Activated CD4-positive, alpha-beta memory T cell treated with anti-CD3 and anti-CD28 coated beads, Interleukin-2, amount 10 ng/mL, durations not matched to agents 7 days and 5 days (primary cell): ENCODE measurements around the gene MBLAC1. TPM values are rescaled to one million over a fixed set of nuclear protein-coding genes. Genes with fewer than 3 reads are reported as not detected.

Experiments used
- CTCF ChIA-PET: fragments of 350-600 bp; sonication (Branson Sonifier 250); formaldehyde crosslinking; loops from one replicate; lab custom pipeline; 2021; ENCODE audit warnings: antibody characterized with exemption, inconsistent platforms; lab: Charles Lee
- POLR2A ChIA-PET: fragments of 350-600 bp; sonication (Branson Sonifier 250); formaldehyde crosslinking; loops from one replicate; lab custom pipeline; 2021; ENCODE audit warnings: antibody characterized with exemption; lab: Charles Lee
- DNase-seq: peaks from one replicate; pipeline ENCODE4 v3.0.0-alpha.2; 2020
- H3K27ac Mint-ChIP-seq: one replicate; pipeline ENCODE4 v1.8.0; 2021; ENCODE audit warnings: mild to moderate bottlenecking, mixed read lengths
- H3K27me3 Mint-ChIP-seq: one replicate; pipeline ENCODE4 v1.8.0; 2021; ENCODE audit warnings: mixed read lengths
- H3K36me3 Mint-ChIP-seq: one replicate; pipeline ENCODE4 v1.8.0; 2021; ENCODE audit warnings: low read depth, mixed read lengths
- H3K4me1 Mint-ChIP-seq: one replicate; pipeline ENCODE4 v1.8.0; 2021; ENCODE audit warnings: mixed read lengths
- H3K4me3 Mint-ChIP-seq: one replicate; pipeline ENCODE4 v1.8.0; 2021; ENCODE audit warnings: mild to moderate bottlenecking, mixed read lengths
- H3K9me3 Mint-ChIP-seq: one replicate; pipeline ENCODE4 v1.8.0; 2021; ENCODE audit warnings: mixed read lengths
- total RNA-seq, 2 experiments: library from RNA; stranded (reverse); gene quantifications; one replicate each; pipeline ENCODE4 v1.2.3, GENCODE V29; 2021

MBLAC1 gene, protein sequence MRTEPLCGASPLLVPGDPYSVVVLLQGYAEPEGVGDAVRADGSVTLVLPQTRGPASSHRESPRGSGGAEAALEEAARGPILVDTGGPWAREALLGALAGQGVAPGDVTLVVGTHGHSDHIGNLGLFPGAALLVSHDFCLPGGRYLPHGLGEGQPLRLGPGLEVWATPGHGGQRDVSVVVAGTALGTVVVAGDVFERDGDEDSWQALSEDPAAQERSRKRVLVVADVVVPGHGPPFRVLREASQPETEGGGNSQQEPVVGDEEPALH
- 1 to 10 TPM; 3.4 to 4.1 TPM for total RNA-seq

GRCh38 chr7:100126931-100127865, at the start of gene MBLAC1:
Gene MBLAC1, plus strand, starts transcription at chr7:100126967. Its CDS starts 429 bp downstream, at chr7:100127396.
- H3K4me3 Mint-ChIP-seq, result peak within 1 kb of the TSS; percentile 100
- H3K4me1 Mint-ChIP-seq, result peaks cover 37% of the 10 kb centered on the region
- POLR2A ChIA-PET, result interaction anchor here (0.7 to 5.8 kb wide), 20 partner anchors 11 to 579 kb away, joined by 3 to 81 read pairs (median 5); partner anchors contain the start of genes AP4M1, COPS6, MCM7 and MEPCE
- peak within 1 kb of the TSS; percentile 100 for H3K27ac Mint-ChIP-seq
- peak; percentile 92 for DNase-seq
- H3K27me3 Mint-ChIP-seq, result no peaks in the 10 kb centered on the region
- peaks cover 29% of the 10 kb centered on the region for H3K36me3 Mint-ChIP-seq
- no peaks in the 10 kb centered on the region for H3K9me3 Mint-ChIP-seq
- CTCF ChIA-PET, result interaction anchor here (0.8 to 2.1 kb wide), 3 partner anchors 21 to 318 kb away, joined by 3 to 5 read pairs (median 4); partner anchors contain the start of gene LAMTOR4

DNA sequence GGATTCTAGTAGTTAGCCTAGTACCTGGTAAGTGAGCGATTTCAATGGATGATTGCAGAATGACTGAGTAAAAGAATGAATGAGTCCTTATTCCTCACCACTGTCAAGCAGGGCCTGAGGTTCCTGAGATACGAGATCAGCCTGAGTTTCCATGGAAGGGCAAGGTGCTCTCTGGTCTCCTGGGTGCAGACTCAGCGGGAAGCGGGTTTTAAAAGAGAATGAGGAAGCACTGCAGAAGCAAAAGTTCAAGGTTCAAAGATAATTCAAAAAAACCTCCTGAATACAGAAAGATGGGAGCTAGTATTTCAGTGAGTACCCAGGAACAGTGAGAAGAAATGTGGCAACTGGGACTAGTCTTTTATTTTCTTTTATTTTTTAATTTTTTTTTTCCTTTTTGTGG, 49.6 kb upstream of the MBLAC1 start:
- Mint-ChIP-seq H3K27me3 (no peaks in the 10 kb centered on the region), H3K4me3 (no peak overlapping the region), H3K36me3 (peaks cover 75% of the 10 kb centered on the region), H3K27ac (no peak overlapping the region), H3K4me1 (peaks cover 26% of the 10 kb centered on the region), H3K9me3 (peaks cover 21% of the 10 kb centered on the region)
- no peak for DNase-seq
- POLR2A ChIA-PET, result no interaction called here
- CTCF ChIA-PET, result interaction anchor here (0.6 kb wide), 1 partner anchor 8 kb away, joined by 3 read pairs; no protein-coding TSS in a partner anchor

DNA sequence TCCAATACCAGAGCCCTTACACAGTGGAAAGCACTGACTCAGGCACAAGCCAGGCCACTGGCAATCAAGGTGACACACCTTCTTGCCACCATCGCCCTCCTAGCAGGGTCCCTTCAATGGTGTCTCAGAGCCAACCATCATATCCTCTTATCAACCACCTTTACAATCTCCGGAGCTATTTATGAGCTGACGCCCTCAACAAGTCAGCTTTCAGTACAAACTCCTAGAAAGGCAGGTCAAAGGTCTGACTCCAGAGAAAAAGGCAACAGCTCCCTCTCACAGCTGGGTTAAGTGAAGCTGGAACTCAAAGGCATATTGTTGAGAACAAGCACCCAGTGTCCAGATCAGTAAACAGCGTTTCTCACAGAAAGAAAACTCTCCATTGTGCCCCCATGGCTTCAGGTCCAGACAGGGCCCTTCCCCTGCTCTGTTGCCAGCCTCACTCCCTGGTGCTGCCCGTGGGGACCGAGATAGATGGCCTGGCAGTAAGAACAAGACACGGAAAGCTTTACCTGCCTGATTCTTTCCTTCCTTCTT, 47.7 kb upstream of the MBLAC1 start:
- Mint-ChIP-seq H3K9me3 (peaks cover 10% of the 10 kb centered on the region), H3K4me1 (peaks cover 33% of the 10 kb centered on the region), H3K27me3 (peaks cover 3% of the 10 kb centered on the region), H3K36me3 (peaks cover 56% of the 10 kb centered on the region), H3K27ac (no peak overlapping the region), H3K4me3 (peak overlapping the region; percentile 6)
- ChIA-PET POLR2A (interaction anchor here (1.0 kb wide), 1 partner anchor 64 kb away, joined by 3 read pairs; the partner anchor contains the start of gene ZKSCAN1), CTCF (no interaction called here)
- DNase-seq, result no peak

DNA sequence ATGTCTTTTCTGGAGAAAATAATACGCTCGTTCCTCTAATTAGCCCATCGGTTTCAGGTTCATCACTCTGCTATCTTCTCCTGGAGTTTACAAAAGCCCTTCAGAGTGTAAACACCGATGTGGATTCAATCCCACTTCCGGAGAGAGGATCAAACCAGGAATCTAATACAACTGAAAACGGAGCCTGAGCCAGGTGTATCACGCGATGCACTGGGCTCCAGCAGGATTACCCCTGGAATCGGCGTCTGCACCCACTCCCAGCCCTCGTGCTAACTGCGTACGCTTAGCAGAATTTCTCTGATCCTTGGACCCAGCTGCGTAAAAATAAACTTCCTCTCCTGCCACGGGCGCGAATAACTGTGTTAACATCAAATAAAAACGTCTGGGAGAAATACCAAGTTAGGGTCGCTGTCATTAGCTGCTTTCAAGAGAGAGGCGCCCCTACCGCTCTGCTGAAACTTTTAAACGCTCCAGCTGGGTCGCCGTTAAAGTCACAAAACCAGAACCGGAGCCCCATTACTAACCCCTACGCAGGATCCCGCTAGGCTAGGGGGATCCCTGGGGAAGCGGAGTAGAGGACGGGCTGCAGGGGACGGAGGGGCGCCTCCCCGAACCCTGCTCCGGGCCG, 45.7 kb upstream of the MBLAC1 start:
- Mint-ChIP-seq H3K27me3 (peaks cover 3% of the 10 kb centered on the region), H3K36me3 (peaks cover 37% of the 10 kb centered on the region), H3K4me3 (peak overlapping the region; percentile 81), H3K27ac (peak overlapping the region; percentile 79), H3K9me3 (no peaks in the 10 kb centered on the region), H3K4me1 (peaks cover 33% of the 10 kb centered on the region)
- DNase-seq, result no peak
- ChIA-PET POLR2A (interaction anchor here (1.3 to 11.1 kb wide), 4 partner anchors 20 to 162 kb away, joined by 7 to 169 read pairs (median 12); partner anchors contain the start of genes AP4M1, MBLAC1, MCM7 and TRIM4), CTCF (interaction anchor here (0.7 kb wide), 1 partner anchor 10 kb away, joined by 3 read pairs; no protein-coding TSS in a partner anchor)

- Mint-ChIP-seq H3K27me3 (peaks cover 3% of the 10 kb centered on the region), H3K4me3 (peak within 1 kb of the TSS; percentile 81), H3K9me3 (no peaks in the 10 kb centered on the region), H3K4me1 (peaks cover 33% of the 10 kb centered on the region), H3K27ac (peak within 1 kb of the TSS; percentile 79), H3K36me3 (peaks cover 31% of the 10 kb centered on the region)
- ChIA-PET POLR2A (interaction anchor here (0.8 to 11.1 kb wide), 9 partner anchors 11 to 354 kb away, joined by 3 to 169 read pairs (median 7); partner anchors contain the start of genes AP4M1, MBLAC1, MCM7 and TRIM4), CTCF (interaction anchor here (0.7 to 1.7 kb wide), 14 partner anchors 11 to 347 kb away, joined by 3 to 21 read pairs (median 4); partner anchors contain the start of genes AP4M1, MCM7 and ZSCAN21)
- peak; percentile 98 for DNase-seq
Measured at GRCh38 chr7:100081535-100082102, 45.1 kb upstream of the MBLAC1 start, which contains the start of gene ZNF3. Gene ZNF3, minus strand, starts transcription at chr7:100081723. Its CDS starts 4,366 bp downstream, at chr7:100077357.

DNA sequence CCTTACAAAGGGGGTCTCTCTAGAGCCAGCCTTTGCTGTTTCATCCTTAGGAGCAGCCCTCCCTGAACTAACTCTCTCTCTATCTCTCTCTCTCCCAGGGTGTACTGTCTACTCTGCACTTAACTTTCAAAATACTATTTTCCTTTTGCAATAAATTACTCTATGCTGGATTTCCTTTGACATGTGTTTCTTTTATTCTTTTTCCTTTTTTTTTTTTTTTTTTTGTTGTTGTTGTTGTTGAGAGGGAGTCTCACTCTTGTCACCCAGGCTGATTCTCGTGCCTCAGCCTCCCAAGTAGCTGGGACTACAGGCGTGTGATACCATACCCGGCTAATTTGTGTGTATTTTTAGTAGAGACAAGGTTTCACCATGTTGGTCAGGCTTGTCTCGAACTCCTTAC, 43.8 kb upstream of the MBLAC1 start:
- H3K4me3 Mint-ChIP-seq, result peak overlapping the region; percentile 81
- H3K36me3 Mint-ChIP-seq, result peaks cover 22% of the 10 kb centered on the region
- DNase-seq, result no peak
- peaks cover 3% of the 10 kb centered on the region for H3K27me3 Mint-ChIP-seq
- no peaks in the 10 kb centered on the region for H3K9me3 Mint-ChIP-seq
- H3K27ac Mint-ChIP-seq, result no peak overlapping the region
- POLR2A ChIA-PET, result interaction anchor here (0.6 to 11.1 kb wide), 11 partner anchors 10 to 347 kb away, joined by 3 to 169 read pairs (median 5); partner anchors contain the start of genes AP4M1, MBLAC1, MCM7 and MEPCE
- CTCF ChIA-PET, result interaction anchor here (0.6 to 1.7 kb wide), 18 partner anchors 9 to 623 kb away, joined by 3 to 21 read pairs (median 4); partner anchors contain the start of genes AP4M1, MCM7, POP7 and ZSCAN21
- peaks cover 37% of the 10 kb centered on the region for H3K4me1 Mint-ChIP-seq

- POLR2A ChIA-PET, result interaction anchor here (0.7 to 11.1 kb wide), 3 partner anchors 10 to 166 kb away, joined by 3 to 169 read pairs (median 3); partner anchors contain the start of genes AP4M1, MCM7 and TRIM4
- Mint-ChIP-seq H3K4me1 (peaks cover 41% of the 10 kb centered on the region), H3K9me3 (no peaks in the 10 kb centered on the region), H3K27me3 (peaks cover 3% of the 10 kb centered on the region), H3K27ac (no peak overlapping the region), H3K36me3 (peaks cover 17% of the 10 kb centered on the region), H3K4me3 (no peak overlapping the region)
- no peak for DNase-seq
- CTCF ChIA-PET, result no interaction called here
Measured at GRCh38 chr7:100085515-100085914, 41.3 kb upstream of the MBLAC1 start.

GRCh38 chr7:100087055-100087750, 39.6 kb upstream of the MBLAC1 start:
- CTCF ChIA-PET, result interaction anchor here (0.6 to 1.4 kb wide), 2 partner anchors 54 to 321 kb away, joined by 3 to 4 read pairs; no protein-coding TSS in a partner anchor
- H3K36me3 Mint-ChIP-seq, result peaks cover 28% of the 10 kb centered on the region
- H3K4me1 Mint-ChIP-seq, result peaks cover 44% of the 10 kb centered on the region
- POLR2A ChIA-PET, result interaction anchor here (1.4 to 11.1 kb wide), 2 partner anchors 10 to 14 kb away, joined by 3 to 169 read pairs; partner anchors contain the start of genes AP4M1 and MCM7
- peak overlapping the region; percentile 4 for H3K27ac Mint-ChIP-seq
- H3K27me3 Mint-ChIP-seq, result peaks cover 3% of the 10 kb centered on the region
- no peaks in the 10 kb centered on the region for H3K9me3 Mint-ChIP-seq
- no peak for DNase-seq
- peak overlapping the region; percentile 28 for H3K4me3 Mint-ChIP-seq

- peak overlapping the region; percentile 89 for H3K4me3 Mint-ChIP-seq
- no peaks in the 10 kb centered on the region for H3K9me3 Mint-ChIP-seq
- ChIA-PET CTCF (interaction anchor here (1.0 to 1.4 kb wide), 3 partner anchors 43 to 320 kb away, joined by 4 to 6 read pairs (median 4); no protein-coding TSS in a partner anchor), POLR2A (interaction anchor here (0.7 to 11.1 kb wide), 6 partner anchors 9 to 73 kb away, joined by 3 to 169 read pairs (median 4); partner anchors contain the start of genes AP4M1, MBLAC1, MCM7 and ZKSCAN1)
- peaks cover 39% of the 10 kb centered on the region for H3K4me1 Mint-ChIP-seq
- no peaks in the 10 kb centered on the region for H3K27me3 Mint-ChIP-seq
- peaks cover 38% of the 10 kb centered on the region for H3K36me3 Mint-ChIP-seq
- peak overlapping the region; percentile 83 for H3K27ac Mint-ChIP-seq
- DNase-seq, result no peak
Measured at GRCh38 chr7:100088095-100088620, 38.6 kb upstream of the MBLAC1 start.
